Endothelial cell (in vitro differentiated cells): ENCODE data around the gene PPP1R14B. TPM values are rescaled to one million over a fixed set of nuclear protein-coding genes. Genes with fewer than 3 reads are reported as not detected.

Source experiments
- DNase-seq: peaks from one replicate; pipeline ENCODE4 v3.0.0; 2021; ENCODE audit warnings: low spot score
- H3K27ac Mint-ChIP-seq: one replicate; pipeline ENCODE4 v1.8.0; 2021; ENCODE audit warnings: mixed read lengths, inconsistent platforms; ENCODE audit not compliant: unreplicated experiment
- H3K27me3 Mint-ChIP-seq: one replicate; pipeline ENCODE4 v1.8.0; 2021; ENCODE audit warnings: mild to moderate bottlenecking, moderate library complexity, mixed read lengths, inconsistent platforms; ENCODE audit not compliant: unreplicated experiment
- H3K36me3 Mint-ChIP-seq: one replicate; pipeline ENCODE4 v1.8.0; 2021; ENCODE audit warnings: mild to moderate bottlenecking, low read depth, mixed read lengths, inconsistent platforms; ENCODE audit not compliant: unreplicated experiment
- H3K4me1 Mint-ChIP-seq: one replicate; pipeline ENCODE4 v1.8.0; 2021; ENCODE audit warnings: mild to moderate bottlenecking, mixed read lengths, inconsistent platforms; ENCODE audit not compliant: unreplicated experiment
- H3K4me3 Mint-ChIP-seq: one replicate; pipeline ENCODE4 v1.8.0; 2021; ENCODE audit warnings: mild to moderate bottlenecking, mixed read lengths, inconsistent platforms; ENCODE audit not compliant: unreplicated experiment
- H3K9me3 Mint-ChIP-seq: one replicate; pipeline ENCODE4 v1.8.0; 2021; ENCODE audit warnings: mixed read lengths, inconsistent platforms; ENCODE audit not compliant: unreplicated experiment
- long read RNA-seq: library from polyadenylated mRNA; unstranded; transcript quantifications from one replicate; pipeline ENCODE4 v2.0.0, GENCODE V29; 2020; ENCODE audit not compliant: unreplicated experiment
- total RNA-seq: library from RNA; stranded (reverse); fragmentation: NEBNext Ultra II Directional; extraction: Animal tissue kit (Norgen Biotek cat#: 25700); gene quantifications from one replicate; pipeline ENCODE4 v1.2.1, GENCODE V29; 2021; ENCODE audit not compliant: unreplicated experiment
- TF ChIP-seq, protein P1 (sequence below): fragments of 200-600 bp; sonication (generic); IDR thresholded peaks from one replicate; pipeline ENCODE4 v1.5.0; 2021; ENCODE audit warnings: antibody characterized with exemption; ENCODE audit not compliant: unreplicated experiment

PPP1R14B gene, protein sequence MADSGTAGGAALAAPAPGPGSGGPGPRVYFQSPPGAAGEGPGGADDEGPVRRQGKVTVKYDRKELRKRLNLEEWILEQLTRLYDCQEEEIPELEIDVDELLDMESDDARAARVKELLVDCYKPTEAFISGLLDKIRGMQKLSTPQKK
- total RNA-seq: 201 TPM
- long read RNA-seq, partial matches to known transcripts: 0 of 3 reads
- long read RNA-seq, other reads (novel, unspliced or antisense): 0 of 3 reads

DNA sequence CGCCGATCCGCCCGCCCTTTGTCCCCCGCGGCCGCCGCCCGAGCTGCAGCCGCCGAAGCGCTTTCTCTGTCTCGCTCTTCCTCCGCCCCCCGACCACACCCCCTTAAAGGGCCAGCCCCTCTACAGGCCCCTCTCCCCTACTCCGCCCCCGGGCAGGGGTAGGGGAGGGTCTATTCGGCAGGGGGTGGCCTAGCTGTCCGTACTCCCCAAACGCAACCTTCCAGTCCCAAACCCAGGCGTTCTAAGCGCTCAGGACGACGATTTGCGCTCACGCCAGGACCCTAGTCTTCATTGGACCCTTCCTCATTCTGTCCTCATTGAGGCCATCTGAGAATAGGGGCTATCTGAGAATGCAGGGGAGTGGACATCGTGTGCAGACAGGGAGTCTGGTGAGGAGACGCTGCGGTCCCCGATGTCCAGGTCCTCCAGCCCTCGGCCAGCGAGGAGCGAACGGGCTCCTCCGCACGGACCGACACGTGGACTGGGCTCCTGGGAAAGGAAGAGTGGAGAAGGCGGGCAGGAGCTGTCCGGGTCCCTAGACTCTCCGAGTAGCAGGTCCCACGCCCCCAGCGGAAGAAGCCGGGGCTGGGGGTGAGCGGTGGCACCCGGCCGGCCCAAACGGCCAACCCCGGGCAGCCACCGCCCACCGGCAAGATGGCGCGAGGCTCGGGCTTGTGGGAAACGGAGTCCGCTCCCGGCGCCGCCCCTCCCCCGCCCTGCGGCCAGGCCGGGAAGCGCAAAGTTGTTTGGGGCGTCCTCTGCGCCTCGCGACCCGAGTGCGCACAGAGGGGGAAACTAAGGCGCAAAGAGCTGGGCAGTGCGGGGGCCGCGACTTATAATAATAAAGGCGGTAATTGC lies at the start of gene PPP1R14B:
Gene PPP1R14B, minus strand, starts transcription at position 73 of the 858 bp plus-strand sequence. CDS start 270 bp downstream, outside the sequence.
- H3K36me3 Mint-ChIP-seq: peaks cover 11% of the 10 kb centered on the region
- peak within 1 kb of the TSS; percentile 85 for H3K27ac Mint-ChIP-seq
- peak within 1 kb of the TSS; percentile 93 for H3K4me3 Mint-ChIP-seq
- H3K9me3 Mint-ChIP-seq: no peaks in the 10 kb centered on the region
- H3K4me1 Mint-ChIP-seq: peaks cover 26% of the 10 kb centered on the region
- peaks cover 10% of the 10 kb centered on the region for H3K27me3 Mint-ChIP-seq
- peak; percentile 84 for DNase-seq
- TF ChIP-seq, protein P1, sequence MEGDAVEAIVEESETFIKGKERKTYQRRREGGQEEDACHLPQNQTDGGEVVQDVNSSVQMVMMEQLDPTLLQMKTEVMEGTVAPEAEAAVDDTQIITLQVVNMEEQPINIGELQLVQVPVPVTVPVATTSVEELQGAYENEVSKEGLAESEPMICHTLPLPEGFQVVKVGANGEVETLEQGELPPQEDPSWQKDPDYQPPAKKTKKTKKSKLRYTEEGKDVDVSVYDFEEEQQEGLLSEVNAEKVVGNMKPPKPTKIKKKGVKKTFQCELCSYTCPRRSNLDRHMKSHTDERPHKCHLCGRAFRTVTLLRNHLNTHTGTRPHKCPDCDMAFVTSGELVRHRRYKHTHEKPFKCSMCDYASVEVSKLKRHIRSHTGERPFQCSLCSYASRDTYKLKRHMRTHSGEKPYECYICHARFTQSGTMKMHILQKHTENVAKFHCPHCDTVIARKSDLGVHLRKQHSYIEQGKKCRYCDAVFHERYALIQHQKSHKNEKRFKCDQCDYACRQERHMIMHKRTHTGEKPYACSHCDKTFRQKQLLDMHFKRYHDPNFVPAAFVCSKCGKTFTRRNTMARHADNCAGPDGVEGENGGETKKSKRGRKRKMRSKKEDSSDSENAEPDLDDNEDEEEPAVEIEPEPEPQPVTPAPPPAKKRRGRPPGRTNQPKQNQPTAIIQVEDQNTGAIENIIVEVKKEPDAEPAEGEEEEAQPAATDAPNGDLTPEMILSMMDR: peak; percentile 8

DNA sequence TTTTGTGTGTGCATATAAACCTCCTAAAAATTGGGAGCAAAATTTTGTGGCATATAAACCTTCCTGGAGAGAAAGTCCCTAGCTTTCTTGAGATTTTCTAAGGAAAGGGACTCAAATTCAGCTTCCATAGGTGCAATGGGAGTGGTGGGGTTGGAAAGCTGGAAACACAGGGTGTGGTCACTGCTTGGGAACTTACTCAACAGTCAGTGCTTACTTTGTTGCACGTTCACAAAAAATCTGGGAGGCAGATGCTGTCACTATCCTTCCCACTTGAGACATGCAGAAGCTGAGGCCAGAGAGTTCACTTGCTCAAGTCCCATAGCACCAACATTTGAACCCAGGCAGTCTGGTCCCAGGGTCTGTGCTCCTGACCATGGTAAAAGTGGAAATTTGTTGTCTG lies 49.5 kb upstream of the PPP1R14B start:
- Mint-ChIP-seq H3K36me3 (no peaks in the 10 kb centered on the region), H3K4me3 (no peak overlapping the region), H3K9me3 (no peaks in the 10 kb centered on the region), H3K27ac (no peak overlapping the region), H3K27me3 (peaks cover 34% of the 10 kb centered on the region), H3K4me1 (peaks cover 11% of the 10 kb centered on the region)
- no peak for DNase-seq
- TF ChIP-seq, protein P1: no peak

DNA sequence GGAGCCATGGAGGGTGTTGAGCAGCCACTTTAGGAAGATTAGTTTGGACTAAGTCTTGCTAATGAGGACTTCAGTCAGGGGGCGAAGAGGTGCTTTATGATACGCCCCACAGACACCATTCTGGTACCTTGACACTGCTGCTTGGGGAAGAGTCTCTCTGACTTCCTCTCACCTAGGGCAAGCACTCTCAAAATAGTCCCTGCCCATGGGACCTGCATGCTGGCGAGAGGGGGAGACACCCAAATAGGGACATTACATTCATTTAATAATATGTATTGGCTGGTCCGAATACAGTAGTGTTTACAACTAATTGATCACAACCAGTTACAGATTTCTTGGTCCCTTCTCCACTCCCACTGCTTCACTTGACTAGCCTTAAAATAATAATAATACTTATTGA lies 49.0 kb upstream of the PPP1R14B start:
- TF ChIP-seq, protein P1: no peak
- Mint-ChIP-seq H3K36me3 (peaks cover under 1% of the 10 kb centered on the region), H3K4me1 (peaks cover 13% of the 10 kb centered on the region), H3K27me3 (peaks cover 36% of the 10 kb centered on the region), H3K4me3 (no peak overlapping the region), H3K9me3 (no peaks in the 10 kb centered on the region), H3K27ac (no peak overlapping the region)
- no peak for DNase-seq

DNA sequence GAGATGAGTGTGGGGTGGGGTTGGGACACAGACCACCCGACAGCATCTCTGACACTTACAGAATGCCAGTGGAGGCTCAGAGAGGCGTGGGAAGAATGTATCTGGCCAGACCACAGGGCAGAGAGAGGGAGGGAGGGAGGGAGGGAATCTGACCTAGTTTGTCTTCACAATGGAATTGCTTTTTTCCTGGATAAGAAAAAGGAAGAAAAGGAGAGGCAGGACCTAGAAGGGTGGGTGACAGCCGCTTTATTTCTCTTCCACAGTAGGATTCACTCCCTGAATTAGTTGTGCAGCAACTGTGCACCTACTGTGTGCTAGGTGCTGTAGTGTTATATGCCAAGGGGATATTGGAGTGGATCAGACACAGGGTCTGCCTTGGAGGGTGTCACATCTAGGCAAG lies 48.0 kb upstream of the PPP1R14B start:
- peaks cover 4% of the 10 kb centered on the region for H3K36me3 Mint-ChIP-seq
- no peak overlapping the region for H3K4me3 Mint-ChIP-seq
- TF ChIP-seq, protein P1: no peak
- peaks cover 16% of the 10 kb centered on the region for H3K4me1 Mint-ChIP-seq
- no peak overlapping the region for H3K27ac Mint-ChIP-seq
- H3K27me3 Mint-ChIP-seq: peaks cover 40% of the 10 kb centered on the region
- H3K9me3 Mint-ChIP-seq: no peaks in the 10 kb centered on the region
- no peak for DNase-seq
